ENCODE results near the gene CS.
"Not testable (repeated sequence)": the region's sequence is repeated elsewhere in the genome, so short reads cannot be mapped to it uniquely, and the experiment has no call there.

CS gene

DNA sequence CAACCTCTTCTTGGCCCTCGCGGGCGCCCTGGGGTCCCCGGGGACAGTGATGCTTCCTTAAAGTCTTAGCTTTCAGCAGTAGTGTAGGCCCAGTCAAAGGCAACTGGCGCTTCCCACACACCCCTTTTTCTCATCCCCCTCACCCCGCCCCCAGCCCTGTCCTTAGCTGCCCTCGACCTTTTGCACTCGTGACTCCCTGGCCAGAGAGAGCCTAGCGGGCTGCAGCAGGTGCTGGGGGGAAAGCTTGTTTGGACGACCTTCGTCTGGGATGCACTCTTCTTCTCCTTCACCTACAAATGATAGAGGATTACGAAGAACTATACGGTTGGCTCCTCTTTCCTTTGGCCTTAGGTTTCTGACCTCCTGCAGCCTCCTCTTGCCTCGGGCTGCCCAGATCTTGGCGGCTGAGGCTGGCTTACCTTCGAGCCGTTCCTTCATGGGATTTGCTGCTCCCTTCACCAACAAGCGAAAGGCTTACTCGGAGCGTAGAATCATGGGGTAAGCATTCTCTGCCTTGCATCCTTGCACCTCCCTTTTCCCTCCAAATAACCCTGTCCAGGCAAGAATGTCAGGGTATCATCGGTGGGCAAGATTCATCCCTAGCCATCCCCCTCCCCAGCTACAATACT is 32.6 kb downstream of the CS start:
- TF ChIP-seq, protein P1, sequence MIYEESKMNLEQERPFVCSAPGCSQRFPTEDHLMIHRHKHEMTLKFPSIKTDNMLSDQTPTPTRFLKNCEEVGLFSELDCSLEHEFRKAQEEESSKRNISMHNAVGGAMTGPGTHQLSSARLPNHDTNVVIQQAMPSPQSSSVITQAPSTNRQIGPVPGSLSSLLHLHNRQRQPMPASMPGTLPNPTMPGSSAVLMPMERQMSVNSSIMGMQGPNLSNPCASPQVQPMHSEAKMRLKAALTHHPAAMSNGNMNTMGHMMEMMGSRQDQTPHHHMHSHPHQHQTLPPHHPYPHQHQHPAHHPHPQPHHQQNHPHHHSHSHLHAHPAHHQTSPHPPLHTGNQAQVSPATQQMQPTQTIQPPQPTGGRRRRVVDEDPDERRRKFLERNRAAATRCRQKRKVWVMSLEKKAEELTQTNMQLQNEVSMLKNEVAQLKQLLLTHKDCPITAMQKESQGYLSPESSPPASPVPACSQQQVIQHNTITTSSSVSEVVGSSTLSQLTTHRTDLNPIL (CRISPR knock-in tag; IDR thresholded peaks at IDR 0.05; ENCODE audit: low read depth): no peak
- TF ChIP-seq ZNF70 (CRISPR knock-in tag; IDR thresholded peaks at IDR 0.05): no peak
- TF ChIP-seq, protein P2, sequence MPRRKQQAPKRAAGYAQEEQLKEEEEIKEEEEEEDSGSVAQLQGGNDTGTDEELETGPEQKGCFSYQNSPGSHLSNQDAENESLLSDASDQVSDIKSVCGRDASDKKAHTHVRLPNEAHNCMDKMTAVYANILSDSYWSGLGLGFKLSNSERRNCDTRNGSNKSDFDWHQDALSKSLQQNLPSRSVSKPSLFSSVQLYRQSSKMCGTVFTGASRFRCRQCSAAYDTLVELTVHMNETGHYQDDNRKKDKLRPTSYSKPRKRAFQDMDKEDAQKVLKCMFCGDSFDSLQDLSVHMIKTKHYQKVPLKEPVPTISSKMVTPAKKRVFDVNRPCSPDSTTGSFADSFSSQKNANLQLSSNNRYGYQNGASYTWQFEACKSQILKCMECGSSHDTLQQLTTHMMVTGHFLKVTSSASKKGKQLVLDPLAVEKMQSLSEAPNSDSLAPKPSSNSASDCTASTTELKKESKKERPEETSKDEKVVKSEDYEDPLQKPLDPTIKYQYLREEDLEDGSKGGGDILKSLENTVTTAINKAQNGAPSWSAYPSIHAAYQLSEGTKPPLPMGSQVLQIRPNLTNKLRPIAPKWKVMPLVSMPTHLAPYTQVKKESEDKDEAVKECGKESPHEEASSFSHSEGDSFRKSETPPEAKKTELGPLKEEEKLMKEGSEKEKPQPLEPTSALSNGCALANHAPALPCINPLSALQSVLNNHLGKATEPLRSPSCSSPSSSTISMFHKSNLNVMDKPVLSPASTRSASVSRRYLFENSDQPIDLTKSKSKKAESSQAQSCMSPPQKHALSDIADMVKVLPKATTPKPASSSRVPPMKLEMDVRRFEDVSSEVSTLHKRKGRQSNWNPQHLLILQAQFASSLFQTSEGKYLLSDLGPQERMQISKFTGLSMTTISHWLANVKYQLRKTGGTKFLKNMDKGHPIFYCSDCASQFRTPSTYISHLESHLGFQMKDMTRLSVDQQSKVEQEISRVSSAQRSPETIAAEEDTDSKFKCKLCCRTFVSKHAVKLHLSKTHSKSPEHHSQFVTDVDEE (CRISPR knock-in tag; IDR thresholded peaks at IDR 0.05): no peak
- no peak for TF ChIP-seq SNAI2 (CRISPR knock-in tag; IDR thresholded peaks at IDR 0.05)
- TF ChIP-seq ISL1 (CRISPR knock-in tag; IDR thresholded peaks at IDR 0.05): no peak

DNA sequence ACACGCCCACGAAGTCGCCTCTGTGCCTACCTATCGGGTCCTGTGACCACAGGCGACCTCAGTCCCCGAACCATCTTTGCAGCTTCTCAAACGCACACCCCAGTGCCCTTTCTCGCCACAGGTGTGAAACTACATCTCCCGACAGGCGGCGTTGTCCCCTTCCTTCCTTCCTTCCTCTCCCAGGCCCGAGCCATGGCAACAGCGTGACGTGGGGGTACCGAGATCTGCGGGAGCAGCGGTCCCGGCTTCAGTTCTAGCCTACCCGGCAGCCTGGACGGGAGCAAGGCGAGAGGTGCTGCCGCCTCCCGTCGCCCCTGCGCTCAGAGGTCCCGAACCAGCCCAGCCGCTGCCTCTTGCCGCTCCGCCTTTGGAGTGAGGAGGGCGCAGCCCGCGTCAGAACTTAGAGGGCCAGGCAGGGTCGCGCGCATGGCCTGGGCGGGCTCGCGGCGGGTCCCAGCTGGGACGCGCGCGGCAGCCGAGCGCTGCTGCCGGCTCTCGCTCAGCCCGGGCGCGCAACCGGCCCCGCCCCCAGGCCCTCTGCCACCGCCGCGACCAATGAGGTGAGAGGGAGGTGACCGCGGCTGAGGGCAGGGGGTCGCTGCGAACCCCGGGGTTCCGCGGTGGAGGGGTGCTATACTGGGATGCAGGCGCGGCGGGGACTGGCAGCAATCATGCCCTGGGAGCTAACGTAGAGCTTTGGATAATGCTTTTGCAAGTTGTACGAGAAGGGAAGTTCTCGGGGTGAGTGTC is 33.3 kb downstream of the CS start, which contains the start of gene COQ10A:
COQ10A (plus strand) TSS at position 250 of the 750 bp plus-strand sequence; CDS start at position 427, 177 bp downstream.
- ATAC-seq: peak; percentile 93
- TF ChIP-seq TCF4 (CRISPR knock-in tag; IDR thresholded peaks at IDR 0.05; ENCODE audit: borderline replicate concordance) (no peak), ZFP30 (CRISPR knock-in tag; IDR thresholded peaks at IDR 0.05) (no peak), ISL1 (CRISPR knock-in tag; IDR thresholded peaks at IDR 0.05) (no peak), RARB (CRISPR knock-in tag; IDR thresholded peaks at IDR 0.05) (no peak), ZFP3 (CRISPR knock-in tag; IDR thresholded peaks at IDR 0.05) (0 out of 2 replicates have a peak, but pooled peaks have one; percentile 25)
- TF ChIP-seq, protein P1 (CRISPR knock-in tag; IDR thresholded peaks at IDR 0.05; ENCODE audit: low read depth): no peak

More for the DNA sequence above, 32.6 kb downstream of the CS start:
- no peak; the same call in 1 of the 3 replicates for ATAC-seq

GRCh38 chr12:56266068-56266692 is 34.0 kb downstream of the CS start:
- ATAC-seq: not testable (repeated sequence)

DNA sequence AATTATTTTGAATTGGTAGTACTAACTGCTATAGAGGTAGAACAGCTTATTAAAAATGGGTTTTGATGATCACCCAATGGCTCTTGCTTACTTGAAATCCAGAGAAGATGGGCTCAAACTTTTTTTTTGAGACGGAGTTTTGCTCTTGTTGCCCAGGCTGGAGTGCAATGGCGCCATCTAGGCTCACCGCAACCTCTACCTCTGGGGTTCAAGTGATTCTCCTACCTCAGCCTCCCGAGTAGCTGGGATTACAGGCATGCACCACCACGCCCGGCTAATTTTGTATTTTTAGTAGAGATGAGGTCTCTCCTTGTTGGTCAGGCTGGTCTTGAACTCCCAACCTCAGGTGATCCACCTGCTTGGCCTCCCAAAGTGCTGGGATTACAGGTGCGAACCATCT is 37.2 kb downstream of the CS start:
- ATAC-seq: not testable (repeated sequence)

DNA sequence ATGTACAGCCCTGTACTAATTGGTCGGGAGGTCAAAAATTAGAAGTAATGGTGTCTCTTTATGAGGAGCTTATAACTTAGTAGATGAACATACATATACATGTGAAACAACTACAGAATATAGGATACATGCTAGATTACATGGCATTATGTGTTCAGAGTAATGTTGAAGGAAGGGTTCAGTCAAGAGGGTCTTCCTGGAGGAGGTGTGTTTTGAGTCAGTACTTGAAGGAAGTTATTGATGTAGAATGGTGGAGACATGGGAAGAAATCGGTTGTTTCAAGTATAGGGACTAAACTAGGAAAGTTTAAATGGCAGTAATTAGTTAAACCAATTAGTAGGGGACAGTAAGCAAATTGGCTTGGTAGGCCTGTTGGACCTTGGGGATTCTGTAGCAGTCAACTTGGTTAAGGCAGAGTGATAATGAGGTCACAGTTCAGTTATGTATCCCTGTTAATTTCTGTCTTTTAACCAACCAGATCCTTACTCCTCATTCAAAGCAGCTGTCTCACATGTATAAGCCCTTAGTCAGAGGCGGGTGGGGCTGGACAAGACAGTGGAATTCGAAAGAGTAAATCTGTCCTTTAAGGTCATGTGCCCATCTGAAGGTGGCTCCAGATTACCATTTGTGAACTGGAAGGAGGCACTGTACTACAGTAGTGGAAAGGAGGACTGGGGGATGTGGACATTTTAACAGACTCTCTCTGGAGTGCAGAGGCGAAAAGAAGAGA is 38.5 kb downstream of the CS start:
- ATAC-seq: peak; percentile 62
- TF ChIP-seq ISL1 (CRISPR knock-in tag; IDR thresholded peaks at IDR 0.05): no peak

DNA sequence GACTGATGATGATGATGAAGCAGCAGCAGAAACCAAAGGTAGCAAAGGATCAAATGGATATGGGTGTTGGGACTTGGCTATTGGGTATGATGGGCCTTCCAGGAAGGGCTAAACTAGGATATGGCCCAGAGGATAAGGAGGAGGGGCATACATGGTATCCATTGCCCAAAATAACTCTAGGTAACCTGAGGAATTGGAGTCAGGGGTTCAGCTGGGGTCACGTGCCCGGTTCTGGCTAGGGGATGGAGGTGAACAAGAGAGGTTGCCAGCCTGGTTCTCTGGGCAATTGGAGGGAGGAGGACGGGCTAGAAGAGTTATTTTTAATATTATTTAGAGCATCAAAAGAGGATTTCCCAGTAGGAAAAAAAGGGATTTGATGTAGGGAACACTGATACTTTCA is 39.2 kb downstream of the CS start:
- no peak for TF ChIP-seq ESRRG (CRISPR knock-in tag; IDR thresholded peaks at IDR 0.05)
- no peak for TF ChIP-seq RARB (CRISPR knock-in tag; IDR thresholded peaks at IDR 0.05)
- TF ChIP-seq, protein P3, sequence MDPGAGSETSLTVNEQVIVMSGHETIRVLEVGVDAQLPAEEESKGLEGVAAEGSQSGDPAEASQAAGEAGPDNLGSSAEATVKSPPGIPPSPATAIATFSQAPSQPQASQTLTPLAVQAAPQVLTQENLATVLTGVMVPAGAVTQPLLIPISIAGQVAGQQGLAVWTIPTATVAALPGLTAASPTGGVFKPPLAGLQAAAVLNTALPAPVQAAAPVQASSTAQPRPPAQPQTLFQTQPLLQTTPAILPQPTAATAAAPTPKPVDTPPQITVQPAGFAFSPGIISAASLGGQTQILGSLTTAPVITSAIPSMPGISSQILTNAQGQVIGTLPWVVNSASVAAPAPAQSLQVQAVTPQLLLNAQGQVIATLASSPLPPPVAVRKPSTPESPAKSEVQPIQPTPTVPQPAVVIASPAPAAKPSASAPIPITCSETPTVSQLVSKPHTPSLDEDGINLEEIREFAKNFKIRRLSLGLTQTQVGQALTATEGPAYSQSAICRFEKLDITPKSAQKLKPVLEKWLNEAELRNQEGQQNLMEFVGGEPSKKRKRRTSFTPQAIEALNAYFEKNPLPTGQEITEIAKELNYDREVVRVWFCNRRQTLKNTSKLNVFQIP (CRISPR knock-in tag; IDR thresholded peaks at IDR 0.05; ENCODE audit: borderline replicate concordance, low read depth): no peak
- no peak for TF ChIP-seq BACH2 (CRISPR knock-in tag; IDR thresholded peaks at IDR 0.05; ENCODE audit: borderline replicate concordance)
- TF ChIP-seq, protein P1 (CRISPR knock-in tag; IDR thresholded peaks at IDR 0.05; ENCODE audit: low read depth): no peak
- TF ChIP-seq ZFP3 (CRISPR knock-in tag; IDR thresholded peaks at IDR 0.05): no peak
- TF ChIP-seq ISL1 (CRISPR knock-in tag; IDR thresholded peaks at IDR 0.05): no peak
- no peak for ATAC-seq

All from SK-N-SH treated with all-trans-retinoic acid at 6 μM for 48 hours (cell line).